ENCODE results near the gene BEST1.
A peak's percentile ranks its signal among the peaks of the same experiment; 100 is the strongest.

The BEST1 gene

DNA sequence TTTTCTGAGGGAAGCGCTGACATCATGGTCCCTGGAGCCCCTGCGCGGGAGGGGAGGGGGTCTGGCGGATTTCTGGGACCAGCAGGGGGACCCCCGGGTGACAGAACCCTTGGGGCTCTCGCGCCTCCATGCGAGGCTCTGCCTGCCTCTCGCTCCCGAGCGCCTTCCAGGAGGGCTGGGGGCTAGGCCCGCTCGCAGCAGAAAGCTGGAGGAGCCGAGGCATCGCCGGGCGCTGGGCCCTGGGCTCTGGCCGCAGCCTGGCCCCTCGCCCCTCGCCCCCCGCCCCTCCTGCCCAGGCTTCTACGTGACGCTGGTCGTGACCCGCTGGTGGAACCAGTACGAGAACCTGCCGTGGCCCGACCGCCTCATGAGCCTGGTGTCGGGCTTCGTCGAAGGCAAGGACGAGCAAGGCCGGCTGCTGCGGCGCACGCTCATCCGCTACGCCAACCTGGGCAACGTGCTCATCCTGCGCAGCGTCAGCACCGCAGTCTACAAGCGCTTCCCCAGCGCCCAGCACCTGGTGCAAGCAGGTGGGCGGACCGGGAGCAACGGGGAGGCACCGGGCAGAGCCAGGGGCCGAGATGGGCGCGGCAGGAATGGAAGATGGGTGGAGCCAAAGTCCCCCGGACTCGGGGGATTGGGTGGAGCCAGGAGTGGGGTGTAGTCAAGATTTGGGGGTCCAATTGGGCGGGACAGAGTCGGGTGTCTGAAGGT lies 5.4 kb downstream of the BEST1 start:
- peak; percentile 43 for DNase-seq (ENCODE audit: low read depth)
- H3K4me3 ChIP-seq (ENCODE audit: low read length): no peak overlapping the region
- no peak for TF ChIP-seq CTCF (IDR thresholded peaks at IDR 0.05; ENCODE audit: insufficient read depth, low read depth, low read length, missing control alignments)

DNA sequence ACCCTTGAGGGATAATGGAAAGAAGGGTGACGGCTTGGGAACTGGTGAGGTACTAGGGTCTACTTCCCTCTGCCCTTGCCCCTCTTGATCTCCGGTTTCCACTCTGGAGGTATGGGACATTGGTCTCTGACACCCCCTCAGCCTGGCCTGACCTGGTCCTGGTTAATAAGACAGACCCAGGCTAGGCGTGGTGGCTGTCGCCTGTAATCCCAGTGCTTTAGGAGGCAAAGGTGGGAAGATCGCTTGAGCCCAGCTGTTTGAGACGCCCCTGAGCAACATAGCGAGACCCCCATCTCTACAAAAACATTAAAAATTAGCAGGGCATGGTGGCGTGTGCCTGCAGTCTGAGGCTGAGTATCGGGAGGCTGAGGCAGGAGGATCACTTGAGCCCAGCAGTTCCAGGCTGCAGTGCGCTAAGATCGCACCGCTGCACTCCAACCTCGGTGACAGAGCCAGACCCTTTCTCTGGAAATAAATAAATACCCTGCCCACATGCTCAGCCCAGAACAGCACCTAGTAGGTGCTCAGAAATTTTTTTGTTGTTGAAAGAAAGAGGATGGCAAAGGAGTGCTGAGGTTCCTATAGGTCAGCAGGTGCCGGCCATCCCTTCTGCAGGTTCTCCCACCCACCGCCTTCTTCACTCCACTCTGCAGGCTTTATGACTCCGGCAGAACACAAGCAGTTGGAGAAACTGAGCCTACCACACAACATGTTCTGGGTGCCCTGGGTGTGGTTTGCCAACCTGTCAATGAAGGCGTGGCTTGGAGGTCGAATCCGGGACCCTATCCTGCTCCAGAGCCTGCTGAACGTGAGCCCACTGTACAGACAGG lies 6.3 kb downstream of the BEST1 start:
- no peak overlapping the region for H3K4me3 ChIP-seq (ENCODE audit: low read length)
- TF ChIP-seq CTCF (IDR thresholded peaks at IDR 0.05; ENCODE audit: insufficient read depth, low read depth, low read length, missing control alignments): no peak
- no peak for DNase-seq (ENCODE audit: low read depth)

GRCh38 chr11:61957021-61957770 lies 7.0 kb downstream of the BEST1 start:
- TF ChIP-seq CTCF (IDR thresholded peaks at IDR 0.05; ENCODE audit: insufficient read depth, low read depth, low read length, missing control alignments): no peak
- H3K4me3 ChIP-seq (ENCODE audit: low read length): no peak overlapping the region
- DNase-seq (ENCODE audit: low read depth): no peak

GRCh38 chr11:61958590-61958989 lies 8.4 kb downstream of the BEST1 start:
- no peak for DNase-seq (ENCODE audit: low read depth)
- no peak overlapping the region for H3K4me3 ChIP-seq (ENCODE audit: low read length)
- no peak for TF ChIP-seq CTCF (IDR thresholded peaks at IDR 0.05; ENCODE audit: insufficient read depth, low read depth, low read length, missing control alignments)

GRCh38 chr11:61959114-61959513 lies 9.0 kb downstream of the BEST1 start:
- TF ChIP-seq CTCF (IDR thresholded peaks at IDR 0.05; ENCODE audit: insufficient read depth, low read depth, low read length, missing control alignments): peak; percentile 9
- H3K4me3 ChIP-seq (ENCODE audit: low read length): no peak overlapping the region
- peak; percentile 80 for DNase-seq (ENCODE audit: low read depth)

- no peak for DNase-seq (ENCODE audit: low read depth)
- no peak overlapping the region for H3K4me3 ChIP-seq (ENCODE audit: low read length)
- no peak for TF ChIP-seq CTCF (IDR thresholded peaks at IDR 0.05; ENCODE audit: insufficient read depth, low read depth, low read length, missing control alignments)
Observed at GRCh38 chr11:61959678-61960077, 9.5 kb downstream of the BEST1 start.
